UCSD-AML1 (cell line): ENCODE measurements around the gene ITPKB.
"Not testable (repeated sequence)": the region's sequence is repeated elsewhere in the genome, so short reads cannot be mapped to it uniquely, and the experiment has no call there.

Experiments used
- DNase-seq: peaks from one replicate; lab custom pipeline; 2025; ENCODE audit not compliant: unreplicated experiment; lab: John Stamatoyannopoulos, UW

The ITPKB gene

DNA sequence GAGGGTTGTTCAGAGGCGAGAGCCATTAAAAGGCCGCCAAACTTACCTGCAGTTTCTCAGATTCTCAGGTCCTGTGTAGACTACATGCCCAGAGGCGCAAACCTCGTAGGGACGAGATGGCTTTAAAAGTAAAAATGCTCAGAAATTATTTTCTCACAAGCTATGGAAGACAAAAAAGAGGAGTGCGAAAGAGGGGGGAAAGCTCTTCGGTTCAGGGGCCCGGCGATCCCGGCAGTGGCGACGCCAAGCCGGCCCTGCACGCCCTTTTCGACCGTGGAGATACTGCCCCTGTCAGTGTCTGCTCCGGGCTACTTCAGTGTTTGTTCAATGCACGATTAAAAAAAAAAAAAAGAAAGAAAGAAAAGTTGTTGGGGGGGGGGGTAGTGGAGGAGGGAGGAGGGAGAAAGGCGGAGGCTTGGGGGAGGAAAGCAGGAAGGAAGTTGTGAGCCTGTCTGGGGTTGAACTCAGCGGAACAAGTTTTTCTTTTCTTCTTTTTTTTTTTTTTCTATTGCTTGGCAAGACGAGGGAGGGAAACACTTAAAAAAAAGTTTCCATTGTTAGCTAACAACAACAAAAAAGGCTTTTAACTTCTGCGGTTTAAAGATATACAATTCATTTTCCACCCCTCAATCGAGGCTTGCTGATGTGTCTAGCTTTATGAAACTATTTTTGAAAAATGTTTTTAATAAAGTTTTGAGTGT is at the start of gene ITPKB:
TSS of gene ITPKB (minus strand) at position 288 of the 701 bp plus-strand sequence. CDS start 1,824 bp downstream, outside the sequence.
- peak; percentile 46 for DNase-seq

DNA sequence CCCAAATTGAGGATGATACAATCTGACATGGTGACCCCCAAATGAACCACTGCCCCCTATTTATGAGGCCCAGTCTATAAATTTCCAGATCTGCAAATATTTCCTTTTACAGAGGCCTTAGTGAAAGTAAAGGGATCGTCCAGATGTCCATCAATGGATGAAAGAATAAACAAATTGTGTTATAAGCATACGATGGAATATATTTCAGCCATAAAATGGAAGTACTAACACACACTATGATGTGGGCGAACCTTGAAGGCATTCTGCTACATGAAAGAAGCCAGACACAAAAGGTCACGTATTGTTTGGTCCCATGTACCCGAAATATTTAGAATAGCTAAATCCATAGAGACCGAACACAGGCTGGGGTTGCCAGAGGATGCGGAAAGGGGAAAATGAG is 48.6 kb upstream of the ITPKB start:
- DNase-seq = no peak

DNA sequence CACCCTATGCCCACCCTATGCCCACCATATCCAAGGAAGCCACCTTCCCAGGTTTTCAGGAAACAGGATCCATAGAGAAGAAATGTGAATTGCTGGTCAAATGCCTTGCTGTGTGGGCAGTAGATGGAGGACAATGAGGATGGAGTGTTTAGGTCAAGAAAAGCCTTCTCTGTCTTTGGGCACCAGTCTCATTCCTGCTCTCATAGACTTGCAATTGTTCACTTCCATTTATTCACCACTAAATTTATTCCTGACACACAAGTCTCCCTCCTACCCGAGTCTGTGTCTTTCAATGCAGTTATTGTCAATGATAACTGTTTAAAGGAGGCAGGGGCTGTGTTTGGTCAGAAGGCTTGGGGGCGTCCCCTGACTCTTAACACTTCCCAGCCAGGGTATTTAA is 48.0 kb upstream of the ITPKB start:
- no peak for DNase-seq

DNA sequence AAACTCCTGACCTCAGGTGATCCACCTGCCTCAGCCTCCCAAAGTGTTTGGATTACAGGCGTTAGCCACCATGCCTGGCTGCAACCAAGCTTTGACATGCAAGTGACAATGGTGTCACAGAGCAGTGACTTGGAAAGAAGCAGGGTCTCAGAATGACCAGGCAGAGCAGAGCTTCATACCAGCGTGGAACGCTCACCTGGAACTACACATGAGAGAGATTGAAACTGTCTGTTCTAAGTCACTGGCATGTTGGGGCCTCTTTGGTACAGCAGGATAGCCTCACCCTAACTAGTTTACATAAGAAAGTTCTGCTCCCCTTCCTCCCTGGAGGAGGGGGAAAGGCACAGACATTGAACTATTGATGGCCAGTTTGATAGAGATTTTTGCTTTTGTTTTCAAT is 47.5 kb upstream of the ITPKB start:
- no peak for DNase-seq

DNA sequence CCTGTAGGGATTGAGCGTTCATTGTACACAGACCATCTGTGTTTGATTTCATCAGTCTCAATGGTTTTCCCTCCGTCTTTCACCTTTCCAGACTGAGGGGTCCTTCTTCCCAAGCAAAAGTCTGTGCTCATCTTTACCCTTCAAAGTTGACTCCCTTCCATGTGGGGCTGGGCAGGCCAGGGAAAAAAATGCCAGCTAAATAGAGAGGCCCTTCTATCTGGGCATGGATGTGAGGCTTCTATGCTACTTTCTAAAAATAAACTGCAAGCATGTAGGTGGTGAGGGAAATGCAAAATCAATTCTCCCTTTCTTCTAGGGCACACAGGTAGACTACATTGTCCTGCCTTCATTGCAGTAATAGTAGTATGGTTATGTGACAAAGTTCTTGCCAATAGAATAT is 46.7 kb upstream of the ITPKB start:
- DNase-seq = no peak

DNA sequence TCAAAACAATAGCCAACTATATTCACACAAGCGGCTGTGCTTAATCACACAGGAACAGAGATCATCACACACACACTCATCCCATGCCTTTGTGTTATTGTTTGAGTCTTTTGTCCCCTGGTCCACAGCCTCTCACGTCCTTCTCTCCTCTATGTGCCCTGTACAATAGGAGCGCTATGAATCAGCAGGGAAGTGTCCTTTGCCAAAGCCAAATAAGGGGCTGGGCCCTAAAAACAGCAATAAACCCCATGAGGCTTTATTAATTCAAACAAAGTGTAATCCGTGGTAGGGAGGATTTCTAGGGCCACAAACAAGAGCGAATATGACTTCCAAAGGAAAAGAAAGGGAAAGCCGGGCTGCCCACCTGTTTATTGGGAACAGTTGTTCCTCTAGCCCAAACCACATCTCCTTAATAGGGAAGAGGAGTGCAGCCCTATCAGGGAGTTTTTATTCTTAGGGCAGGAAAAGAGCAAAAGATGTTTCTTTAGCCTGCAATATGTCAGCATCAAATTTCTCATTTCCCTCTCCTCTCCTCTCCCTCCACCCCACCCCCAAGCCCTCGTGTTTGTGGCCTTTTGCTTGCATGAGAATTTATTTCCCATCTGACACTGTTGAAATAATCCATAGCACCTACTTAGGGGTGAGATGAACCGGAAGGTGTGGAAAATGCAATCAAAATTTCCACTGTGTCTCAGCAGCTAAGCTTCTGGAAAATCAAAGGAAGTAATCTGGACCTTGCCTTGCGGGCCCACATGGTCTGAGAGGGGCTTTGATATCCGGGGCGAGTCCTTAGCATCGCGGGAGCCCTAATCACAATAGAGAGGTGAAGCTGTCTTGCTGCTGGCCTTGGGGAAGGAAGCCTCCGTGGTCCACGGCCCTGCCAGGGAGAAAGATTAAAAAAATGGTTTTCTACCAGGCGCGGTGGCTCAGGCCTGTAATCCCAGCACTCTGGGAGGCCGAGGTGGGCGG is 45.3 kb upstream of the ITPKB start:
- no peak for DNase-seq

DNA sequence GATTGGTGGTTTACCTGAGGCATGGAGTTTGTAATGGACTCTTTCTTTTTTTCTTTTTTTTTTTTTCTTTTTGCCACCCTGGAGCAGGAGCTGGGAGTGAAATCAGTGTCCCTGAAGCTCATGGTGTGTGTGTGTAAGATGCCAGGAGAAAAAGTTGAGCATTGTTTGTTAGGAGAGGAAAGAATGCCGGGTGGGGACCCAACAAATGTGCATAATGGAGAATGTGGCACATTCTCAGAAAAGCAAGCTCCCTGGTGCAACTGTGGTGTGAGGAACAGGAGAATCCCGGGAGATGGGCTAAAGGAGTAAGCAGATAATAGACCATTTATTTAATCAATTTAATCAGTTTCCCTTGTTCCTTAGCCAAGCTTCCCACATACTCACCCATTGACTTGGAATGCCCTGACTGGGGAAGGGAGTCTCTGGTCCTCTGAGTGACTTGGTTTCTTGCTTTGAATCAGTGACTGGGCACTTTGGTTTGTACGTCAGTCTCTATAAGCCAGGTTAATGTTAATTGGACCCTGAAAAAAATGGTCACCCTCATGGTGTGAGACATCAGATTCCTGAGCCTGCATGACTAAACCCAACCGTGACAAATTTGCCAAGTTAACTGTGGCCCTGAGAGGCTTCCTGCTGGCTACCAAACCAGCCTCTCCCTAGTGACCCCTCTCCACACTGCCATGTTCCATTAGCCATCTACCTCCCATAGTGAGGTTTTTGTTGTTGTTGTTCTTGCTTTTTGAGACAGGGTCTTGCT is 43.9 kb upstream of the ITPKB start:
- DNase-seq = no peak

DNA sequence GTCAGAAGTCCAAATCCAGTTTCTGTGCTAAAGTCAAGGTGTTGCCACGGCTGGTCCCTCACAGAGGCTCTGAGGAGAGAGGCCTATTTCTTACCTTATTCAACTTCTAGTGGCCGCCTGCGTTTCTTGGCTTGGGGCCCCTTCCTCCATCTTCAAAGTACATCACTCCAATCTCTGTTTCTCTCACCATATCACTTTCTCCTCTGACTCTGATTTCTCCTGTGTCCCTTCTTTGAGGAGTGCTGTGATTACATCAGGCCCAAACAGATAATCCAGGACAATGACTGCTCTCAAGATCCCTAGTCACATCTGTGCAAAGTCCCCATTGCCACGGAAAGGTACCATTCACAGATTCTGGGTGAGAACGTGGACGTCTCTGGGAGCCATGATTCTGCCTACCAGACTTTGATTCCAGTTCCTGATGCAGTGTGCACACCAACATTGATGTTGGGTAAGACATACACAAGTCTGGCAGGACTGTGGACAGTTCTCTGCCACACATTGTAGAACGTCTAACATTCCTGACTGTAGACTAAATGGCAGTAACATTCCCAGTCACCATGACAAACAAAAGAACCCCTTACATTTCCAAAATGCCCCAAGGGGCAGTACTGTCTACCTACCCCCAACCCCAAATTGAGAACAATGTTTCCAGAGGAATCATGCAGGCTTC is 43.0 kb upstream of the ITPKB start:
- DNase-seq = no peak

DNA sequence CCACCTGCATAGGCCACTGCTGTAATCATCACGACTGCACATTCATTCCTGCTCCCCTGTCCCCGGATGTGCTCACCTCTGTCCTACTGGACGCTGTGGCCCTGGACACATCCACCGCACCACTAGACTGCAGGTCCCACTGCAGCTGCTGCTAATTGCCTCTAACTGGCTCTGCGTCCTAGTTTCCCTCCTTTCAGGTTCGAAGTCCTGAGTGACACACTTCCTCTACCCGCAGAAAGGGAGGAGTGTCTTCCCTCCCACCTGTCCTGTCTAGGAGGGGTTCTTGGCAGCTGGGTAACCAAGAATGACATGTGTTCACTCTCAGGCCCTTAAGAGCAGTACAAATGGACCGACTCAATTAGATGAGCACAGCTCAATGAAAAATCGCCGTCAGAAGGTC is 40.5 kb upstream of the ITPKB start:
- DNase-seq = no peak

DNA sequence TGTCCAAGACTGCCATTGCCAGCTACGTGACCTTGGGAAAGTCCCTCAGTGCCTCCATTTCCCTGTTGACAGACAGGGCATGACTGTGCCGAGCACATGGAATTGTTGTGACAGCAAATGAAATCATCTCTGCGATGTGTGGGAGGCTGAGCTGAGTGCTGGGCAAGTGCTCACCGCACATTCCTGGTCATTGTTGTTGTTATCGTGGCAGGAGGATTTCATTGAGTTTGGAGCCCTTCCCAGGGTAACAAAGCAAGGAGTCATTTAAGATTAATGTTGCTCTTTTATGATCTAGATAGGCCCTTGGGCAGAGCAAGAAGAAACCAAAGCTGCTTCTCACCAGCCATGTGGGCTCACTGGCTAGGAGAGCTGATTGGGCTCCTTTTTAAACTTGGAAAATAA is 39.6 kb upstream of the ITPKB start:
- no peak for DNase-seq

DNA sequence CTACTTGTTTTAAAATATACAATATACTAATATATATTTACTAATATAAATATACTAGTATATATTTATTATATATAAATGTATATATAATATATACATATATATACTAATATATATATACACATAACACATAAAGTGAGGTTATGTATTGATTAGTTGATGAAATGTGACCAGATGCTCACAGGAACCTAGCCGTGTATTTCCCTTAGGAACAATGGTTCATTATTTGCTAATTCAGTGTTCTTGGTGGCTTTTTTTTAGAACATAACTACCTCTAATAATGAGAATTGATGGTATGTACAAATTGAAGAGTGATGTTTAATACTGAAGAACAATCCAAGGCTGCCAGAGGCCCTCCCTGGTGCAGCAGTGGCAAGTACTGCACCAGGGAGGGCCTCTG is 37.9 kb upstream of the ITPKB start:
- DNase-seq = no peak

DNA sequence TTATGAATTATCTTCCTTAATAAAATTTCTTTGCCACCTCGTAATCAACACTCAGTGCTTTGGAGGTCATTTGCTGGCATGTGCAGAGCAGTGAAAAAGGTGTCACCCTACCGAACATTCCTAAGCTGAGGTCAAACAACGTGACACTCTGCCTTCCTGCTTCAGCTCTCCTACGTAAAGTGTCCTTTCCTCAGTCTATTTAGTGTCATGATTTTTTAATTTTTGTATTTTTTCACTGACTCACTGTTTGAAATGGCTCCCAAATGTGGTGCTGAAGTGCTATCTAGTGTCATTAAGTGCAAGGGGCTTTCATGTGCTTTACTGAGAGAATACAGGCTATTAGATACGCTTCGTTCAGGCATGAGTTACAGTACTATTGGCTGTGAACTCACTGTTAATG is 37.0 kb upstream of the ITPKB start:
- no peak for DNase-seq

DNA sequence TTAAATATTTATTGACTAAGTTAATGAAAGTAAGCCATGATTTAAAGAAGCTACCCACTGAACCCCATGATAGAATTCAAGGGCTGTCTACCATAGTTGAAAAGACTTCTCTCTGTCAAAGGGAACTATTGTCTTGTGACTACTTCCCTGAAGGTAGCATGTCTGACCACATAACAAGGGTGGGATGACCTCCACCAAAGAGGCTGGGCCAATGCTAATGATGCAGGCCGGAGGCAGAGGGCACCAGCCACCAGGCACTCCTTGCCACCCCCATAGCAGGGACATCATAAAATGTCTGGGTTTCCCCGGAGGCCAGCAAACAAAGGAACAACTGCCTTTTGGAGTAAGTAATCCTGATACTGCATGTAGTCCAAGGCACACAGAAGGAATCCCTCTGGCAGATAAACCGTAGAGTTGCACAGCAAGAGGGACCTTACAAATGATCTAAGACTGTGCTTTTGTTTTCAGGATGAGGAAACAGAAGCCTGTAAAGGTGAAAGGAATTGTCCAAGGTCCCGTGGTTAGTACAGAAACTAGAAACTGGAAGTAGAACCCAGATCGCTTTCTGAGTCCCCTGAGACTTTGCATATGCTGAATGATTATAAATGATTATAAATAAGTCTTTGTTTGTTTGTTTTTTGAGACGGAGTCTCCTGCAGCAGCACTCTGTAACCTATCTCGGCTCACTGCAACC is 33.5 kb upstream of the ITPKB start:
- DNase-seq = no peak

DNA sequence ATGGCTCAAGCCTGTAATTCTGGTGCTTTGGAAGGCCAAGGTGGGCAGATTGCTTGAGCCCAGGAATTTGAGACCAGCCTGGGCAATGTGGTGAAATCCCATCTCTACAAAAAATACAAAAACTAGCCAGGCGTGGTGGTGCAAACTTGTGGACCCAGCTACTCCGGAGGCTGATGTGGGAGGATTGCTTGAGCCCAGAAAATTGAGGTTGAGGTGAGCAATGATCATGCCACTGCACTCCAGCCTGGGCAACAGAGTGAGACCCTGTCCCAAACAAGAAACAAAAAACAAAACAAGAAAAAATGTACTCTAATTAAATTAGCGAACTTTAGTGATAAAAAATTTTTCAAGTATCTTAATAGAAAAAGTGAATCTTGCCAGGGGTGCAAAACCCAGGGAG is 28.1 kb upstream of the ITPKB start:
- not testable (repeated sequence) for DNase-seq

DNA sequence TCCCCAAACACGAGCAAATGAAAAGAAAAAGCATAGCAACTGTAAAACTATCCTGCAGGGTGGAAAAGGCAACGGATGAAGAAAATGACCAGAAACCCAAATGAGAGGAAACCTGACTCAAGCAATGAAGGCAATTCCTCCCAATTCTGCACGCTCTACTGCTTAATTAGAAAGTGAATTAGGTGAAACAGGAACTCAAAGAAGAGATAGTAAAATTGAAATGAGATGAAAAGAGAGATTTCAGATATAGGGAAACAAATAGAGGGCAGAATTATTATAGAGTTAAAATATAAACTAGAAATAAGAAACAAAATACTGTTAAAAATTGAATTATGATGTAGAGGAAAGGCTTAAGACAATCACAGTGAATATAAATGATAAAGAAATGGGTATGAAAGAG is 27.5 kb upstream of the ITPKB start:
- DNase-seq = no peak

DNA sequence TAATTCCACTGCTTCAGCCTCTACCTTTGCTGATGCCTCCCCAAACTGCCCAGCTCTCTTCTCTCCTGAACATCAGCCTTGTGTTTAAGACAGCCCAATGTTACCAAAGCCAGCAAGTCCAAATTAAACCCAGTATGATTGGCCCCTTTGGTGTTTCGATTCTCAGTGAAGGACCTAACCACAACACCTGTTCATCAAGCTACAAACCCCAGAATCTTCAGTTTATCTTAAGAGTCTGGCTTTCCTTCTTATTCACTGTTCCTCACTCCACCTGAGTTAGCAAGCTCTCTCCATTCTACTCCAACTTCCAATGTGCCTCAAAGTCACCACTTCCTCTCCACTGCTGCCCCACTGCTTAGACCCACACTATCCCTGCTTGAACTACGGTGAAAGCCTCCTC is 25.5 kb upstream of the ITPKB start:
- DNase-seq = no peak

DNA sequence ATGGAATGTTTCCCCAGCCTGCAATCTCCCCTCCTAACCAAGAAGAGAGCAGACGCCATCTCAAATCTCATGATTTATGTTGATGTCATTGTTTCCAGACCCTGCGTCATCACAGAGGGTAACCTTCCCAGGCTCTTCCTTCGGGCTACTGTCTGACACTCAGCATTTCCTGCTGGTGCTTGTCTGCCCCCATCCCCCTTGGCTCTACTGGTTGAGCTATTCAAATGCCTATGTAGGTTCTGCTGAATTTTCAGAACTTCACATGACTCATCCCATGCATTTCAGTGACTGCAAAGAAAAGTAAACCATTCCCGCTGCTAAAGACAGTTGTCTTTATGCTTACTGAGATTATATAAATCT is 24.8 kb upstream of the ITPKB start:
- DNase-seq = no peak

DNA sequence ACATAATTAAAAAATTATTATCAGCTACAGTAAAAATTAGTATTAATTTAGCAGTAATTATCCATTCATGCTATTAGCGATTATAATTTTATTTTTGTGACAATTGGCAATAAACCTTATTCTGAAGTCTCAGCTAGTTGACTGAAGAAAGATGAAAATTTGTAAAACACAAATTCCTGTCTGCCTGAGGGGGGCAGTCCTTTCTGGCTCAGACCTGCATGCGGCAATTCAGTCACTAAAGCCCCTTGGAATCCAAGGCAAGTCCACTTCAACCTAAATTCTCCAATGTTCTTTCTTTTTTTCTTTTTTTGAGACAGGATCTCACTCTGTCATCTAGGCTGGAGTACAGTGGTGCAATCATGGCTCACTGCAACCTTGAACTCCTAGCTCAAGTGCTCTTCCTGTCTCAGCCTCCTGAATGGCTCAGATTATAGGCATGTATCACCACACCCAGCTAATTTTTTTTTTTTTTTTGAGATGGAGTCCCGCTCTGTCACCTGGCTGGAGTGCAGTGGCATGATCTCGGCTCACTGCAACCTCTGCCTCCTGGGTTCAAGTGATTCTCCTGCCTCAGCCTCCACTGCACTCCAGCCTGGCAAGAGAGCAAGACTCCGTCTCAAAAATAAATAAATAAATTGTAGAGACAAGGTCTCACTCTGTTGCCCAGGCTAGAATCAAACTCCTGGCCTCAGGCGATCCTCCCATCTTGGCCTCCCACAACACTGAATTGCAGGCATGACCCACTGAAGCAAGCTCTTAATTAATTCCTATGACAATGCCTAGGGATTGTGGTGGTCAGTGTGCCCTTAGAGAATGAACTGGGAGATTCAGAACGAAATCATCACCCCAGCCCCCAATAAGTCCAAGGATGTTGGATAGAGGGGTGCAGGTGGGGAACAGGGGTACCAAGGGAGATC is 24.2 kb upstream of the ITPKB start:
- DNase-seq = no peak

DNA sequence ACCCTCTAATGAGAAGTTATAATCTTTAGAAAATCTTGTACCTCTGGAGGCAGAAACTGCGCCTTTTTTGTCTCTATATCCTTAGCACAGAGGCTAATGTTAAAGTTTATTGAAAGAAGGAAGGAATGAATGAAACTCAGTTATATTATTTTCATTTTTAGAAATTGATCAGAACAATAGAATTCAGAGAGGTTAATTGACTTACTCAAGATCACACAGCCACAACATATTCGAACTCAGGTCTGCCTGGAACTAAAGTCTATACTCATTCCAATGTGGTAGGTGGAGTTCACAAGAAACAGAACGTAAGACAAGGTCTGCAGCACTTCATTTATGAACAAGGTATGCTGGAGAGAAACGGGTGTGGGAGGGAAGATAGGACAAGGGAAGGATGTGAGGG is 23.0 kb upstream of the ITPKB start:
- DNase-seq = no peak
